Measurements from ENCODE around the gene NDRG4. TPM values are rescaled to one million over a fixed set of nuclear protein-coding genes. Genes with fewer than 3 reads are reported as not detected.

NDRG4 gene
- total RNA-seq, 1 experiment from 2014 or later = 8.6 TPM

DNA sequence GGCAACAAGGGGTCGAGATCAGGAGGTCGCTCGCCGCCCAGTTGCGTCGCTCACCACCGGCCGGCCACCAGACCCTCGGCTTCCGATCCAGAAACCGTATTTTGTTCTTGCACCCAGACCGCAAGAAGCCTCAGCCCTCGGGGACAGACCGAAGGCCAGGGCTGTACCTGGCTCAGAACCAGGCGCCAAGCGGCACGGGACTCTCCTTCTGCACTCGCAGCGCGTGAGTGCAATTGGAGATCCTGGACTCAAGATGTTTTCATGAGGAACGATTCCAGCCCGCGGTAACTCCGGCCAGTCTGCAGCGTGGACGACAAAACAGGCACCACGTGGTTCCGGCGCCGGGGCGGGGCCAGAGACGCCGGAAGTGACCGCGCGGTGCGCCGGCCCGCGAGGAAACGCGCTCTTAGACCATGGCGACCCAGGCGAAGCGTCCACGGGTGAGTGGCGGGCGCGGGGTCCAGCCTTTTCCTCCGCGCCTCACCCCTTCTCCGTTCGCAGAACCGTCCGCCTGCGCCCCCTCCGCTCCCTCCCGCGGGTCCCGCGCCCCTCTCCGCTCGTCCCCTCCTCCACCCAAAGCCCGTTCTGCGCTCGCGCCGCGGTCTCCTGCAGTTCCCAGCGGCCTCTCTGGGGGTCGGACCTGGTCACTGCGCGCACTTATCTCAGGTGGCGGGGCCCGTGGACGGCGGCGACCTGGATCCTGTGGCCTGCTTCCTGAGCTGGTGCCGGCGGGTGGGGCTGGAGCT, 15.4 kb downstream of the NDRG4 start, which contains the start of gene SETD6:
TSS of gene SETD6 (plus strand) at position 393 of the 746 bp plus-strand sequence. CDS start at position 414, 21 bp downstream.
- ATAC-seq (peak; percentile 80), DNase-seq (ENCODE audit: low read depth, low spot score) (peak; percentile 70)
- Histone ChIP-seq H3K9ac (ENCODE audit: low read length) (peak within 1 kb of the TSS; percentile 92), H3K9me3 (ENCODE audit: control insufficient read depth in 1 of 2, insufficient read depth in 1 of 2, low read depth in 1 of 2, low read length in 2 of 2) (no peaks in the 10 kb centered on the region), H3K27me3 (ENCODE audit: insufficient read depth, low read length) (no peaks in the 10 kb centered on the region), H4K20me1 (ENCODE audit: insufficient read depth) (no peaks in the 10 kb centered on the region; the same call in 1 of the 2 replicates), H3K27ac (ENCODE audit: low read depth, low read length) (peak within 1 kb of the TSS; percentile 88), H3K9me2 (ENCODE audit: insufficient read depth) (no peaks in the 10 kb centered on the region), H3K79me2 (ENCODE audit: insufficient read depth, low read length) (peaks cover 89% of the 10 kb centered on the region), H3K4me2 (ENCODE audit: low read length) (peak within 1 kb of the TSS; percentile 97), H3K36me3 (ENCODE audit: control insufficient read depth in 1 of 2, insufficient read depth in 2 of 2, low read length in 2 of 2) (peaks cover 26 to 54% of the 10 kb centered on the region in 2 experiments), H2AFZ (ENCODE audit: low read depth, low read length, poor library complexity, severe bottlenecking) (no peak within 1 kb of the TSS), H3K4me1 (ENCODE audit: control insufficient read depth in 1 of 2, insufficient read depth in 2 of 2, low read length in 2 of 2) (peaks cover 5 to 22% of the 10 kb centered on the region in 2 experiments; a peak in 3 of 4 replicates), H3K4me3 (replicated peaks in 1 of 2; ENCODE audit: low read depth in 1 of 2, low read length in 2 of 2) (peak within 1 kb of the TSS; percentile 72 to 85)
- RAD21 ChIA-PET (ENCODE audit: low non-redundant PET in 1 of 2, low total read pairs in 2 of 2, uncharacterized antibody in 2 of 2, unreplicated experiment in 2 of 2) = no interaction called here
- intact Hi-C loops (cut with micrococcal nuclease) = loop anchor here (1.0 kb wide), 1 partner anchor 146 kb away; no protein-coding TSS in a partner anchor
- CTCF ChIA-PET = interaction anchor here (0.8 to 4.8 kb wide), 2 partner anchors 146 kb away, joined by 6 to 35 read pairs; no protein-coding TSS in a partner anchor
- POLR2A ChIA-PET = interaction anchor here (1.3 kb wide), 1 partner anchor 146 kb away, joined by 3 read pairs; no protein-coding TSS in a partner anchor
- BruUV-seq (replicated peaks) = no TSS peak
- TF ChIP-seq EZH2 (IDR thresholded peaks at IDR 0.05) (no peak), REST (IDR thresholded peaks at IDR 0.05; ENCODE audit: low read depth) (no peak), SIN3A (IDR thresholded peaks at IDR 0.05; ENCODE audit: low read depth) (peak; percentile 96), SP1 (IDR thresholded peaks at IDR 0.05; ENCODE audit: low read depth) (peak; percentile 25; the same call in 1 of the 2 replicates), SRF (IDR thresholded peaks at IDR 0.05; ENCODE audit: low read depth) (no peak), ELF1 (IDR thresholded peaks at IDR 0.05; ENCODE audit: borderline replicate concordance, low read depth) (no peak; the same call in 1 of the 2 replicates), CBX3 (IDR thresholded peaks at IDR 0.05; ENCODE audit: low read depth) (no peak; the same call in 1 of the 2 replicates), POLR2AphosphoS5 (IDR thresholded peaks at IDR 0.05; ENCODE audit: low read depth, low read length) (peak; percentile 81), ZFX (IDR thresholded peaks at IDR 0.05) (peak; percentile 70; the same call in 1 of the 2 replicates), EGR1 (IDR thresholded peaks at IDR 0.05; ENCODE audit: low read depth) (no peak), YY1 (IDR thresholded peaks at IDR 0.05; ENCODE audit: extremely low read depth, insufficient replicate concordance, low read depth, low read length) (no peak), FOSL1 (IDR thresholded peaks at IDR 0.05; ENCODE audit: low read depth) (no peak), ZNF274 (IDR thresholded peaks at IDR 0.05; ENCODE audit: low read depth, low read length) (no peak), POLR2A (IDR thresholded peaks at IDR 0.05; ENCODE audit: borderline replicate concordance, extremely low read depth, insufficient read depth, insufficient read length) (peak; percentile 60), JUND (IDR thresholded peaks at IDR 0.05) (no peak), MAX (IDR thresholded peaks at IDR 0.05) (peak; percentile 99), CEBPB (IDR thresholded peaks at IDR 0.05; ENCODE audit: low read depth) (no peak), RAD21 (IDR thresholded peaks at IDR 0.05; ENCODE audit: low read depth) (no peak), EZH2phosphoT487 (IDR thresholded peaks at IDR 0.05; ENCODE audit: borderline replicate concordance) (no peak)
- TF ChIP-seq, protein P1, sequence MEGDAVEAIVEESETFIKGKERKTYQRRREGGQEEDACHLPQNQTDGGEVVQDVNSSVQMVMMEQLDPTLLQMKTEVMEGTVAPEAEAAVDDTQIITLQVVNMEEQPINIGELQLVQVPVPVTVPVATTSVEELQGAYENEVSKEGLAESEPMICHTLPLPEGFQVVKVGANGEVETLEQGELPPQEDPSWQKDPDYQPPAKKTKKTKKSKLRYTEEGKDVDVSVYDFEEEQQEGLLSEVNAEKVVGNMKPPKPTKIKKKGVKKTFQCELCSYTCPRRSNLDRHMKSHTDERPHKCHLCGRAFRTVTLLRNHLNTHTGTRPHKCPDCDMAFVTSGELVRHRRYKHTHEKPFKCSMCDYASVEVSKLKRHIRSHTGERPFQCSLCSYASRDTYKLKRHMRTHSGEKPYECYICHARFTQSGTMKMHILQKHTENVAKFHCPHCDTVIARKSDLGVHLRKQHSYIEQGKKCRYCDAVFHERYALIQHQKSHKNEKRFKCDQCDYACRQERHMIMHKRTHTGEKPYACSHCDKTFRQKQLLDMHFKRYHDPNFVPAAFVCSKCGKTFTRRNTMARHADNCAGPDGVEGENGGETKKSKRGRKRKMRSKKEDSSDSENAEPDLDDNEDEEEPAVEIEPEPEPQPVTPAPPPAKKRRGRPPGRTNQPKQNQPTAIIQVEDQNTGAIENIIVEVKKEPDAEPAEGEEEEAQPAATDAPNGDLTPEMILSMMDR (IDR thresholded peaks at IDR 0.05 in 2 of 3, conservative IDR thresholded peaks at IDR 0.05 in 1 of 3; ENCODE audit: borderline replicate concordance in 1 of 3, insufficient read depth in 1 of 3, low read depth in 2 of 3, low read length in 2 of 3) = no peak; a peak in 1 of 6 replicates

Measured in HCT116 (cell line).